H1 (cell line): ENCODE results near the gene OTUD5. TPM values are rescaled to one million over a fixed set of nuclear protein-coding genes. Genes with fewer than 3 reads are reported as not detected.

Experiments used
- BACH1 ChIP-seq: IDR thresholded peaks from 2 replicates; pipeline ENCODE4 v1.6.1; 2012; ENCODE audit warnings: low read length, improper control_type of control experiment
- SP4 ChIP-seq: IDR thresholded peaks from 2 replicates; pipeline ENCODE4 v1.6.1; 2012; ENCODE audit warnings: low read length, inconsistent platforms
- TBP ChIP-seq: IDR thresholded peaks from 2 replicates; pipeline ENCODE4 v1.6.1; 2011; ENCODE audit warnings: low read depth, low read length, improper control_type of control experiment
- TCF12 ChIP-seq: IDR thresholded peaks from 2 replicates; pipeline ENCODE4 v1.6.1; 2011; ENCODE audit warnings: low read depth, mild to moderate bottlenecking, low read length
- polyA plus RNA-seq, 7 experiments: library from polyadenylated mRNA; depleted of rRNA in 3 of 7; stranded (reverse) in 5 of 7; unstranded in 2 of 7; fragments of >200 nt in 5 of 7; fragments of 200-250 nt in 2 of 7; gene quantifications; 1 replicate in 5 of 7; 2 replicates in 1 of 7; 4 replicates in 1 of 7; pipeline versions ENCODE4 v1.2.1 to v1.2.3, GENCODE V29; 2011 to 2013; ENCODE audit warnings: missing spikeins in 2 of 7, mixed read lengths in 2 of 7
- total RNA-seq: library from RNA; stranded (reverse); fragmentation: NEBNext Ultra II Directional; extraction: Animal tissue kit (Norgen Biotek cat#: 25700); gene quantifications from 2 replicates; pipeline ENCODE4 v1.2.1, GENCODE V29; 2021
- TF ChIP-seq, protein P1 (sequence below): fragments of 300-600 bp; sonication (generic); IDR thresholded peaks from 2 replicates; pipeline ENCODE4 v1.7.1; 2012; ENCODE audit warnings: low read length, moderate library complexity, mild to moderate bottlenecking, inconsistent platforms; ENCODE audit not compliant: insufficient replicate concordance
- TF ChIP-seq, protein P2 (sequence below): IDR thresholded peaks from 2 replicates; pipeline ENCODE4 v1.6.1; 2012; ENCODE audit warnings: inconsistent platforms
- TF ChIP-seq, protein P3 (sequence below): IDR thresholded peaks from 2 replicates; pipeline ENCODE4 v1.6.1; 2012; ENCODE audit warnings: inconsistent platforms

Gene OTUD5
- total and polyA plus RNA-seq, 2 of the 8 experiments (the other 6 are each of a cell fraction or from before 2014, with no cell fraction given): 46.3 to 53.5 TPM

DNA sequence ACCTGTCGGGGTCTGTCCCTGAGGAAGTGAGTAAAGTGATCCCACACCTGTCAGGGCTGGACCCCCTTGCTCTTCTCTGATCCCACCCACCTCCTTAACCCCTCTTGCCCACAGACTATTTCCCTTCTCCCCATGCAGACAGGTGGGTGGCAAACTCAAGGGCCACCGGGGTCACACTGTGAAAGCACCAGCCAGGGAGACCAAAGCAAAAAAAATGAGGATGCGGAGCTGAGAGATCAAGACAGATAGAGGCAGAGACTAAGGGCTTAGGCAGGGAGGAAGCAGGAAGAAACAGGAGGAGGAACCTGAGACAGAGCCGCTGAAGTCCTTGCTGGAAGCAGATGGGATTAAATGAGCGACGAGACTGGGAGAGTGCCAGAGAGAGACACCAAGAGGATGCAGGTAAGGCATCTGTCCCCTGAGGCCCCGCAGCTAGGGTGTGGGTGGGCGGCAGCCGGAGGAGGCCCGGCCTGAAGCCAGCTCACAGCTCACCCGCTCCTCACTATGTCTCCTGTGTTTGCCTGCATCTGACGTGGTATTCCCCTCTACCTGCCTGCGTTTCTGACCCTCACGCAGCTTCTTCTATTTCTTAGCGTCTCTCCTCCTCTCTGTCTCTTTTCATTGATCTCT is 67.0 kb downstream of the OTUD5 start (continued):
- TF ChIP-seq, protein P1, sequence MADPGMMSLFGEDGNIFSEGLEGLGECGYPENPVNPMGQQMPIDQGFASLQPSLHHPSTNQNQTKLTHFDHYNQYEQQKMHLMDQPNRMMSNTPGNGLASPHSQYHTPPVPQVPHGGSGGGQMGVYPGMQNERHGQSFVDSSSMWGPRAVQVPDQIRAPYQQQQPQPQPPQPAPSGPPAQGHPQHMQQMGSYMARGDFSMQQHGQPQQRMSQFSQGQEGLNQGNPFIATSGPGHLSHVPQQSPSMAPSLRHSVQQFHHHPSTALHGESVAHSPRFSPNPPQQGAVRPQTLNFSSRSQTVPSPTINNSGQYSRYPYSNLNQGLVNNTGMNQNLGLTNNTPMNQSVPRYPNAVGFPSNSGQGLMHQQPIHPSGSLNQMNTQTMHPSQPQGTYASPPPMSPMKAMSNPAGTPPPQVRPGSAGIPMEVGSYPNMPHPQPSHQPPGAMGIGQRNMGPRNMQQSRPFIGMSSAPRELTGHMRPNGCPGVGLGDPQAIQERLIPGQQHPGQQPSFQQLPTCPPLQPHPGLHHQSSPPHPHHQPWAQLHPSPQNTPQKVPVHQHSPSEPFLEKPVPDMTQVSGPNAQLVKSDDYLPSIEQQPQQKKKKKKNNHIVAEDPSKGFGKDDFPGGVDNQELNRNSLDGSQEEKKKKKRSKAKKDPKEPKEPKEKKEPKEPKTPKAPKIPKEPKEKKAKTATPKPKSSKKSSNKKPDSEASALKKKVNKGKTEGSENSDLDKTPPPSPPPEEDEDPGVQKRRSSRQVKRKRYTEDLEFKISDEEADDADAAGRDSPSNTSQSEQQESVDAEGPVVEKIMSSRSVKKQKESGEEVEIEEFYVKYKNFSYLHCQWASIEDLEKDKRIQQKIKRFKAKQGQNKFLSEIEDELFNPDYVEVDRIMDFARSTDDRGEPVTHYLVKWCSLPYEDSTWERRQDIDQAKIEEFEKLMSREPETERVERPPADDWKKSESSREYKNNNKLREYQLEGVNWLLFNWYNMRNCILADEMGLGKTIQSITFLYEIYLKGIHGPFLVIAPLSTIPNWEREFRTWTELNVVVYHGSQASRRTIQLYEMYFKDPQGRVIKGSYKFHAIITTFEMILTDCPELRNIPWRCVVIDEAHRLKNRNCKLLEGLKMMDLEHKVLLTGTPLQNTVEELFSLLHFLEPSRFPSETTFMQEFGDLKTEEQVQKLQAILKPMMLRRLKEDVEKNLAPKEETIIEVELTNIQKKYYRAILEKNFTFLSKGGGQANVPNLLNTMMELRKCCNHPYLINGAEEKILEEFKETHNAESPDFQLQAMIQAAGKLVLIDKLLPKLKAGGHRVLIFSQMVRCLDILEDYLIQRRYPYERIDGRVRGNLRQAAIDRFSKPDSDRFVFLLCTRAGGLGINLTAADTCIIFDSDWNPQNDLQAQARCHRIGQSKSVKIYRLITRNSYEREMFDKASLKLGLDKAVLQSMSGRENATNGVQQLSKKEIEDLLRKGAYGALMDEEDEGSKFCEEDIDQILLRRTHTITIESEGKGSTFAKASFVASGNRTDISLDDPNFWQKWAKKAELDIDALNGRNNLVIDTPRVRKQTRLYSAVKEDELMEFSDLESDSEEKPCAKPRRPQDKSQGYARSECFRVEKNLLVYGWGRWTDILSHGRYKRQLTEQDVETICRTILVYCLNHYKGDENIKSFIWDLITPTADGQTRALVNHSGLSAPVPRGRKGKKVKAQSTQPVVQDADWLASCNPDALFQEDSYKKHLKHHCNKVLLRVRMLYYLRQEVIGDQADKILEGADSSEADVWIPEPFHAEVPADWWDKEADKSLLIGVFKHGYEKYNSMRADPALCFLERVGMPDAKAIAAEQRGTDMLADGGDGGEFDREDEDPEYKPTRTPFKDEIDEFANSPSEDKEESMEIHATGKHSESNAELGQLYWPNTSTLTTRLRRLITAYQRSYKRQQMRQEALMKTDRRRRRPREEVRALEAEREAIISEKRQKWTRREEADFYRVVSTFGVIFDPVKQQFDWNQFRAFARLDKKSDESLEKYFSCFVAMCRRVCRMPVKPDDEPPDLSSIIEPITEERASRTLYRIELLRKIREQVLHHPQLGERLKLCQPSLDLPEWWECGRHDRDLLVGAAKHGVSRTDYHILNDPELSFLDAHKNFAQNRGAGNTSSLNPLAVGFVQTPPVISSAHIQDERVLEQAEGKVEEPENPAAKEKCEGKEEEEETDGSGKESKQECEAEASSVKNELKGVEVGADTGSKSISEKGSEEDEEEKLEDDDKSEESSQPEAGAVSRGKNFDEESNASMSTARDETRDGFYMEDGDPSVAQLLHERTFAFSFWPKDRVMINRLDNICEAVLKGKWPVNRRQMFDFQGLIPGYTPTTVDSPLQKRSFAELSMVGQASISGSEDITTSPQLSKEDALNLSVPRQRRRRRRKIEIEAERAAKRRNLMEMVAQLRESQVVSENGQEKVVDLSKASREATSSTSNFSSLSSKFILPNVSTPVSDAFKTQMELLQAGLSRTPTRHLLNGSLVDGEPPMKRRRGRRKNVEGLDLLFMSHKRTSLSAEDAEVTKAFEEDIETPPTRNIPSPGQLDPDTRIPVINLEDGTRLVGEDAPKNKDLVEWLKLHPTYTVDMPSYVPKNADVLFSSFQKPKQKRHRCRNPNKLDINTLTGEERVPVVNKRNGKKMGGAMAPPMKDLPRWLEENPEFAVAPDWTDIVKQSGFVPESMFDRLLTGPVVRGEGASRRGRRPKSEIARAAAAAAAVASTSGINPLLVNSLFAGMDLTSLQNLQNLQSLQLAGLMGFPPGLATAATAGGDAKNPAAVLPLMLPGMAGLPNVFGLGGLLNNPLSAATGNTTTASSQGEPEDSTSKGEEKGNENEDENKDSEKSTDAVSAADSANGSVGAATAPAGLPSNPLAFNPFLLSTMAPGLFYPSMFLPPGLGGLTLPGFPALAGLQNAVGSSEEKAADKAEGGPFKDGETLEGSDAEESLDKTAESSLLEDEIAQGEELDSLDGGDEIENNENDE: no peak
- TF ChIP-seq, protein P2, sequence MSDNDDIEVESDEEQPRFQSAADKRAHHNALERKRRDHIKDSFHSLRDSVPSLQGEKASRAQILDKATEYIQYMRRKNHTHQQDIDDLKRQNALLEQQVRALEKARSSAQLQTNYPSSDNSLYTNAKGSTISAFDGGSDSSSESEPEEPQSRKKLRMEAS: no peak
- TF ChIP-seq TCF12 (no peak), BACH1 (no peak), TBP (no peak), SP4 (no peak)
- TF ChIP-seq, protein P3, sequence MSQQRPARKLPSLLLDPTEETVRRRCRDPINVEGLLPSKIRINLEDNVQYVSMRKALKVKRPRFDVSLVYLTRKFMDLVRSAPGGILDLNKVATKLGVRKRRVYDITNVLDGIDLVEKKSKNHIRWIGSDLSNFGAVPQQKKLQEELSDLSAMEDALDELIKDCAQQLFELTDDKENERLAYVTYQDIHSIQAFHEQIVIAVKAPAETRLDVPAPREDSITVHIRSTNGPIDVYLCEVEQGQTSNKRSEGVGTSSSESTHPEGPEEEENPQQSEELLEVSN: no peak
